SK-N-MC (cell line): ENCODE measurements around the gene TLK1.

Experiments used
- DNase-seq: peaks from one replicate; pipeline ENCODE4 v3.0.0-alpha.2; 2011; ENCODE audit warnings: low read depth, low spot score
- H3K27ac ChIP-seq: fragments of 200-600 bp; sonication (generic); 2 replicates; pipeline ENCODE4 v1.5.1; 2016; ENCODE audit warnings: mixed run types
- H3K36me3 ChIP-seq: fragments of 200-600 bp; sonication (generic); 2 replicates; pipeline ENCODE4 v1.6.1; 2017; ENCODE audit warnings: antibody characterized with exemption, low read length, mixed read lengths; ENCODE audit not compliant: insufficient read depth
- H3K4me3 ChIP-seq: fragments of 200-600 bp; sonication (generic); 2 replicates; pipeline ENCODE4 v1.5.1; 2016
- H3K9ac ChIP-seq: fragments of 200-600 bp; sonication (generic); 2 replicates; pipeline ENCODE4 v1.8.0; 2017; ENCODE audit warnings: mixed run types, mixed read lengths; ENCODE audit not compliant: insufficient read length
- H3K9me3 ChIP-seq: fragments of 200-600 bp; sonication (generic); 2 replicates; pipeline ENCODE4 v1.6.1; 2017; ENCODE audit warnings: low read depth, mild to moderate bottlenecking, antibody characterized with exemption, low read length, moderate library complexity, mixed read lengths
- EZH2 ChIP-seq: fragments of 200-600 bp; sonication (generic); IDR thresholded peaks from one replicate; pipeline ENCODE4 v1.6.1; 2017; ENCODE audit warnings: antibody characterized with exemption
- FOXP2 ChIP-seq: optimal IDR thresholded peaks from 2 replicates; pipeline ENCODE3; 2011; ENCODE audit warnings: mild to moderate bottlenecking, moderate library complexity; ENCODE audit not compliant: insufficient read depth; ENCODE audit errors: extremely low read length, control extremely low read depth
- POLR2AphosphoS5 ChIP-seq: IDR thresholded peaks from 2 replicates; pipeline ENCODE4 v1.6.1; 2012; ENCODE audit warnings: mild to moderate bottlenecking, low read depth, low read length, borderline replicate concordance

Gene TLK1

GRCh38 chr2:171057575-171057974, 103.1 kb downstream of the TLK1 start:
- no peaks in the 10 kb centered on the region; the same call in 1 of the 2 replicates for H3K9me3 ChIP-seq
- no peak overlapping the region for H3K27ac ChIP-seq
- no peak overlapping the region for H3K4me3 ChIP-seq
- H3K36me3 ChIP-seq, result peaks cover 61% of the 10 kb centered on the region
- no peak overlapping the region for H3K9ac ChIP-seq
- no peak for TF ChIP-seq POLR2AphosphoS5
- no peak for TF ChIP-seq EZH2
- DNase-seq, result no peak

GRCh38 chr2:171056307-171056706, 104.4 kb downstream of the TLK1 start:
- no peaks in the 10 kb centered on the region; the same call in 1 of the 2 replicates for H3K9me3 ChIP-seq
- H3K27ac ChIP-seq, result no peak overlapping the region
- H3K9ac ChIP-seq, result no peak overlapping the region
- no peak for TF ChIP-seq POLR2AphosphoS5
- no peak for TF ChIP-seq EZH2
- no peak for TF ChIP-seq FOXP2
- no peak overlapping the region for H3K4me3 ChIP-seq
- H3K36me3 ChIP-seq, result peaks cover 67% of the 10 kb centered on the region
- DNase-seq, result no peak

DNA sequence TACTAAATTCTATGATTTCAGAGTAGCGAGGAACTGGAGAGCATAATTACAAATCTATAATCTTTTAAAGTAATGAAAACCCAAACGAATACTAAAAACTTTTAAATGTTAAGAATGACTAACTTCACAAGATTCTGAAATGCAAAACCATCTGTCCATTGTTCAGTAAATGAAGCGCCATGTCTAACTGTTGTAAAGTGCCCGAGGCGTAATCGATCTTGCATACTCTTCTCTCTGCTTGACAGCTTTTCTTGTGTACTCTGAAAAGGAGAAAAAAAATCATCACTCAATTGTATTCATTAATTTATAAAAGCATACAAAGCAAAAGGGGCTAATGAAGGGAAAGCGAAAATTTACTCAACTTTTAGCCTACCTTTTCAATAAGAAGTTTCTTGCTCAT, 111.0 kb downstream of the TLK1 start:
- no peak overlapping the region for H3K9ac ChIP-seq
- no peak overlapping the region for H3K4me3 ChIP-seq
- no peak for TF ChIP-seq FOXP2
- TF ChIP-seq EZH2, result no peak
- TF ChIP-seq POLR2AphosphoS5, result no peak
- H3K36me3 ChIP-seq, result peaks cover 52% of the 10 kb centered on the region
- H3K9me3 ChIP-seq, result no peaks in the 10 kb centered on the region; the same call in 1 of the 2 replicates
- no peak for DNase-seq
- H3K27ac ChIP-seq, result no peak overlapping the region

GRCh38 chr2:171046048-171046560, 114.6 kb downstream of the TLK1 start:
- DNase-seq, result no peak
- TF ChIP-seq POLR2AphosphoS5 (no peak), EZH2 (no peak), FOXP2 (no peak)
- H3K9me3 ChIP-seq, result no peaks in the 10 kb centered on the region
- H3K4me3 ChIP-seq, result no peak overlapping the region
- no peak overlapping the region for H3K9ac ChIP-seq
- H3K27ac ChIP-seq, result no peak overlapping the region
- H3K36me3 ChIP-seq, result peaks cover 47% of the 10 kb centered on the region

DNA sequence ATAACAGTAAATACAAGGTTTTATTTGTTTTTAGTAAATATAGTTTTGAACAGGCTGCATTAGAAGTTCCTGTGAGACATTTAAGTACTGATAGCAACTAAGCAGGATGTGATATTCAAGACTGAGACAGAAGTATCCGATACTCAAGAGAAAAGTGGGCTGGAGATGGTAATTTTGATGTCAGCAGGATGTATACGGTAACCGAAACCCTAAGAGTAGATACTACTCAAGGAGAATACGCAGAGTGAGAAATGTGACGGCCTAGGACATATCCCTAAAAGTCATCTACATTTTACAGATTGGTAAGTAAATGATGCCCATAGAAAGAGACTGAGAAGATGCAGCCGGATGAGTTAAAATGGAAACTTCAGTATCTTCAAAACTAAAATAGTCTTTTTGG, 116.3 kb downstream of the TLK1 start:
- Histone ChIP-seq H3K9me3 (no peaks in the 10 kb centered on the region), H3K4me3 (no peak overlapping the region), H3K27ac (no peak overlapping the region), H3K9ac (no peak overlapping the region), H3K36me3 (peaks cover 41% of the 10 kb centered on the region)
- TF ChIP-seq EZH2 (no peak), POLR2AphosphoS5 (no peak), FOXP2 (no peak)
- DNase-seq, result no peak

- Histone ChIP-seq H3K36me3 (peaks cover 42% of the 10 kb centered on the region), H3K9me3 (no peaks in the 10 kb centered on the region), H3K9ac (no peak overlapping the region), H3K4me3 (no peak overlapping the region), H3K27ac (no peak overlapping the region)
- TF ChIP-seq EZH2 (no peak), FOXP2 (no peak), POLR2AphosphoS5 (no peak)
- DNase-seq, result no peak
Measured at GRCh38 chr2:171042253-171042969, 118.3 kb downstream of the TLK1 start.

DNA sequence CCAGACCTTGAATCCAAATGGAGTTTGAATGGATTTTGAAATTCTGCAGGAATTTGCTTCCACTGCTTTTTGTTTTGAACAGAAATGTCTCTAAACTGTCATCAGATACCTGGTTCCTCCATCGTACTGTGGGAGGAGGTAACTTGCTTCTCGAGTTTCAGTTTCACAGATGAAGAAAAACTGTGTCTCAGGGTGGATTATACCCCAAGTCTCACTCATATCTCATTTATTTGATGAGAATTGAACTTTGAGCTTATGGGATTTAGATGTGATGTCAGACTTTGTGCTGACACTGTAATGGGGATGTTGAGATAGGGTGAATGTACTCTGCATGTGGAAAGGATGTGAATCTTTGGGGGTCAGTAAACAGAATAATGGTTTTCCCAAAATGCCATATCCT, 124.2 kb downstream of the TLK1 start:
- Histone ChIP-seq H3K36me3 (peaks cover 48% of the 10 kb centered on the region), H3K9me3 (no peaks in the 10 kb centered on the region), H3K27ac (no peak overlapping the region), H3K4me3 (no peak overlapping the region), H3K9ac (no peak overlapping the region)
- TF ChIP-seq EZH2 (no peak), FOXP2 (no peak), POLR2AphosphoS5 (no peak)
- DNase-seq, result no peak

- peaks cover 35% of the 10 kb centered on the region for H3K36me3 ChIP-seq
- H3K27ac ChIP-seq, result no peak overlapping the region
- H3K9me3 ChIP-seq, result no peaks in the 10 kb centered on the region
- no peak for DNase-seq
- H3K9ac ChIP-seq, result no peak overlapping the region
- H3K4me3 ChIP-seq, result no peak overlapping the region
- no peak for TF ChIP-seq EZH2
- no peak for TF ChIP-seq FOXP2
- TF ChIP-seq POLR2AphosphoS5, result no peak
Measured at GRCh38 chr2:171034315-171034714, 126.4 kb downstream of the TLK1 start.

DNA sequence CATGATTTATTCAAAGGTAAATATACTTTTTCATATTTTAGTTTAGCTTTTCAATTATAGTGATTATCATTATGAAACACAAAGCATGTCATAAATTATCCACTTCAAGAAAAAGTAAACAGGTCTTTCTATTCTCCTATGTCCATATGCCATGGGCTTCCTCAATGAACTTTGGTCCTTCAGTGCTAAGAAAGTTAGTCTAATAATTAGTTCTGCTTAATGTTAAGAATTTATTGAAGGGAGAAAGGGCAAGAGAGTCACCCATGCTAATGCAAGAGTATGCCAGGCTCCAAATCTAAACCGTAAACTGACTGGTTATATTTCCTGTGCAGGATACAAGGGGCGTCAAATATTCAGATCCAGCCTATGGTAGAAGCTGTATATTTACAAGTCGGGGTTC, 135.5 kb downstream of the TLK1 start:
- TF ChIP-seq FOXP2 (no peak), POLR2AphosphoS5 (no peak), EZH2 (no peak)
- Histone ChIP-seq H3K9me3 (no peaks in the 10 kb centered on the region; the same call in 1 of the 2 replicates), H3K27ac (no peak overlapping the region), H3K4me3 (no peak overlapping the region), H3K36me3 (peaks cover 15% of the 10 kb centered on the region), H3K9ac (no peak overlapping the region)
- DNase-seq, result no peak

GRCh38 chr2:171018522-171018921, 142.2 kb downstream of the TLK1 start:
- Histone ChIP-seq H3K9ac (no peak overlapping the region), H3K27ac (no peak overlapping the region), H3K9me3 (no peaks in the 10 kb centered on the region), H3K36me3 (peaks cover 21% of the 10 kb centered on the region), H3K4me3 (no peak overlapping the region)
- TF ChIP-seq POLR2AphosphoS5 (no peak), EZH2 (no peak), FOXP2 (no peak)
- DNase-seq, result no peak
